Stimulated activated CD8-positive, alpha-beta memory T cell treated with anti-CD3 and anti-CD28 coated beads, Interleukin-15, amount 100 ng/mL, for 48 hours (primary cell): ENCODE data around the gene CPZ.

Source experiments
- DNase-seq, 2 donors: peaks; one replicate each; pipeline ENCODE4 v3.0.0-alpha.2; 2020; ENCODE audit warnings: low read depth in 2 of 2

Gene CPZ

GRCh38 chr4:8592366-8593263 is at the start of gene CPZ:
Gene CPZ (plus strand): TSS chr4:8592765. CDS start chr4:8592834, 69 bp downstream.
- no peak for DNase-seq

DNA sequence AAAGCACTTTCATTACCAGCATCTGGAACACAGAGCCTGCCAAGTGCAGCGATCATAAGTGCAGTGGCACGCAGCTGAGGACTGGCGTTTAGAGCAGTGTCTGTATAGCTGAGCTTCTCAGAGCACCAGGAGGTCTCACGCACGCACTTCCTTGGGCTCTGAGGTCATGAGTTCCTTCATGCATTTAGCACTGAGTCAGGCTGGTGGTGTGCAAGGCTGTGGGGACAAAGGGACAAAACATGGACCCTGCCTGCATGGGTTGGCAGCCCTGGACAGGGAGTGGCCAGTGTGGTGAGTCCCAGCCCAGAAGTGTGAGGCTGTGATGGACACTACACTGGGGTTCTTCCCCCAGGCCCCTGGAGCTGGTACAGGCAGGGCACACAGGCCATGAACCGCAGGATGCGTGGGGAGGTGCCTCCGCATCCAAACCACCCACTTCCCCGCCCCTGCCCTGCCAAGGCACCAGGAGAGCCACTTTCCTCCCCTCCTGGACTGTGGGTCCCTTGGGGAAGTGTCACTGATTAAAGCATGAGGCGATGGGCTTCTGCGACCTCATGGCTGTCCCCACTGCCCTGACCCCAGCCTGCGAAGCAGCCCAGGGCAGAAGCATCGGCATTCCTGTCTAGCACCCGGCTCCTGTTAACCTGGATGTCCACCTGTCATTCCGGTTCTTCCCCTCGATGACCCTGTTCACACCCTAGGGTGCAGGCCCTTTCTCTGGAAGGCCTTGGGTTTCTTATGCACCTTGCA is 49.6 kb upstream of the CPZ start:
- DNase-seq, result no peak

GRCh38 chr4:8543623-8544022 is 48.9 kb upstream of the CPZ start:
- no peak for DNase-seq

GRCh38 chr4:8544282-8544681 is 48.3 kb upstream of the CPZ start:
- no peak for DNase-seq

- DNase-seq, result no peak
Observed at GRCh38 chr4:8544741-8545438, 47.7 kb upstream of the CPZ start.

DNA sequence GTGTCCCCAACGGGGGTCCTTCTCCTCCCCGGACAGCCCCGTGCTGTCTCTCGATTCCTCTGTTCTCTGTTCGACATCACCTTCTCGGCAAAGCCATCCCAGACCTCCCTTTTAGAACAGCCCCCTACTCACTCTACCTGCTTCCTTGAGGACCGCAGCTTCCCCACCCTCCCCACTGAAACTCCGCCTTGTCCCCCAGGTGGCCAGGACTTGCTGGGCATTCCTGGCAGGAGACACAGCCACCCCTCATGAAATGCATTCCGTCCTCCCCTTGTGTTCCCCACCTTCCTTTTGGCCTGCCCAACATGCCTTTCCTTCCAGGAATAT is 47.2 kb upstream of the CPZ start:
- no peak for DNase-seq

GRCh38 chr4:8546766-8547107 is 45.8 kb upstream of the CPZ start:
- no peak for DNase-seq

GRCh38 chr4:8547108-8547911 is 45.3 kb upstream of the CPZ start:
- DNase-seq, result no peak

- no peak for DNase-seq
Observed at GRCh38 chr4:8547912-8548730, 44.4 kb upstream of the CPZ start.

DNA sequence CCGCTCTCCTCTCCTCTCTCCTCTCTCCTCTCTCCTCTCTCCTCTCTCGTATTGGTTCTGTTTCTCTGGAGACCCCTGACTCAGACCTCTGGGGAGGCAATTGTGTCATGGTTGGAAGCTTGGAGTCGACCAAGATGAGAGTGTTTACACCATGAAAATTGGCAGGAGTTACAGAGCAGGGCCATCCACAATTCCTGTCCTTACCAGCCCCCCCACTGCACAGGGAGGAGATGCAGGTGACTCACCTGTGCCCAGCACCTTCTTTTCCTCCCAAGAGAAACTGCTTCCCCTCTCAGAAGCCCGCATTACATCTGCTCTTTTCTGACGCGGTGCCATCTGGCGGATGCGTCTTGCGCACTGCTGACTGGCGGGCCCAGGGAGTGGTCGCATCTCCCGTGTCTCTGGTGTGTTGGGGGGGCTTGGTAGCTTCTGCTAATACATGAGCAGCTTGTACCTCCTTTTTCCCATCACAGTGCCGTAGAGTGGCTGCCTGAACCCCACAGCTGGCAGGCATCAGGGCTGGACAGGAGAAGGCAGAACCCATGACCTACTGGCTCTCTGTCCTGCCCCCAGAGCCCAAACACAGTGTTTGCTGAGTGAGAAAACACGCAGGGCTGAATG is 43.7 kb upstream of the CPZ start:
- no peak for DNase-seq

DNA sequence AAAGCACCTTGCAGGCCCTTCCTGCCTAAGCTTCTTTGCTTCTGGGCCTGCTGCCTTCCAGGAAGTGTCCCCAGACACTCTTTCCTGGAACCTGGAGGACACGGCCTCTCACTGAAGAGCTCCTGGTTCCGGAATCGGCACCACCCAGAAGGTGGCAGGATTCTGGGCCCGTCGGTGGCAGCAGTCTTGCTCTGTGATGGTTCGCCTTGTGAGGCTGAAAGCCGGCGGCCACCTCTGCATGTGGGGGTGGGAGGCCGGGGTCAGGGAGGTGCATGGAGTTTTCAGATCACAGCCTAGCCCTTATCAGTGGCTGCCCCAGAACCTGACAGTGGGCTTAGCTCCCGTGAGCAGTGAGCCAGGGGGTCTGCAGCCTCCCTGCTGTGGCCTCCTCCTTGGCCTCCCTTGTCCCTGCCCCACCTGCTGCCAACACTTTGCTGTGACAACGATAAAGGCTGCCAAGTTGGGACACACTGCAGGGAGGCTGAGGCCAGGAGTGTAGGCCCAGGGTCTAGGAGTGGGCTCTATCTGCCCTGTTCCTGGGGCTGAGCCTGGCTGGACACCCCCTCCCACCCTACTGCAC is 43.1 kb upstream of the CPZ start:
- DNase-seq, result no peak

GRCh38 chr4:8550691-8551090 is 41.9 kb upstream of the CPZ start:
- no peak for DNase-seq

- no peak for DNase-seq
Observed at GRCh38 chr4:8552024-8552423, 40.5 kb upstream of the CPZ start.

GRCh38 chr4:8552581-8553205 is 39.9 kb upstream of the CPZ start:
- no peak for DNase-seq

- no peak for DNase-seq
Observed at GRCh38 chr4:8553216-8553615, 39.3 kb upstream of the CPZ start.

DNA sequence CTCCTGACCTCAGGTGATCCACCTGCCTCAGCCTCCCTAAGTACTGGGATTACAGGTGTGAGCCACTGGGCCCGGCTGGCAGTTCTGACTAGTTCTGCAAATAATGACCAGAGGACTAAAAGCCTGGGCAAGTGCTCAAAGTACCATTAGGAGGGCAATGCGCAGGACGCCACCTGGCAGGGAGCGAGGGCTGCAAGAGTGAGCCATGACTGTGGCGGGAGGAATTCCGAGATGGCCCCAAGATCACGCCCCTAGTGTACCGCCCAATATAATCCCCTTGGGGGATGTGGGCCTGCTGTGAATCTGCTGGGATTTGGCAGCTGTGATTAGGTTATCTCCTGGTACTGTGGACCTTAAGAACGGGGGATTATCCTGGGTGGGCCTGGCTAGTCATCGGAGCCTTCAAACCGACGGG is 38.6 kb upstream of the CPZ start:
- DNase-seq, result no peak

DNA sequence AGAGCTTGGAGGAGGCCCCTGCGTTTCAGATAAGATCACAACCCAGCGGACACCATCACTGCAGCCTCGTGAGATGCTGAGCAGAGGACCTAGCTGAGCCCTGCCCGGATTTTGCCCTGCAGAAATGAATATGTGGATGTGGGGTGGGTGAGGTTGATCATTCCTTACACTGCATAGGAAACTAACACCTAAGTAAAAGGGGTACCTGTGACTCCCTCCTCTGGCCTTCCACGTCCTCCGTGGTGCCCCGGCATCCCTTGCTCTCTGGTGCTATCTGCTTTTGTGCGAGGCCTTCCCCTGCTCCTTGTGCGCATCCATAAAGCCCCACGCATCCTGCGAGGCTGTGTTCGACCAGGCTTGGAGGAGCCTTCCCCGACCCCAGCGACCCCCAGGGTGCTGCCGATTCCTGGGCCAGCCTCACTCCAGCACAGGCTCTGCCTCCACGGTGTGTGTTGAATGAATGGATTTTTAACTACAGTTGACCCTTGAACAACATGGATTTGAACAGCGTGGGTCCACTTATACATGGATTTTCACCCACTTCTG is 37.9 kb upstream of the CPZ start:
- no peak for DNase-seq

GRCh38 chr4:8555716-8556115 is 36.8 kb upstream of the CPZ start:
- no peak for DNase-seq
